Measurements from ENCODE around the gene CREBBP.

- TF ChIP-seq CTCF (IDR thresholded peaks at IDR 0.05) (no peak), POLR2A (IDR thresholded peaks at IDR 0.05) (no peak)
Measured at GRCh38 chr16:3745751-3746355, 134.7 kb downstream of the CREBBP start.
